Measurements from ENCODE around the gene ALKBH2. TPM values are rescaled to one million over a fixed set of nuclear protein-coding genes. Genes with fewer than 3 reads are reported as not detected.

The ALKBH2 gene
- total RNA-seq = 12.4 and 15.8 TPM in 2 replicates

GRCh38 chr12:109093022-109093918 lies at the start of gene ALKBH2:
Gene ALKBH2 (minus strand): TSS chr12:109093472. CDS start chr12:109092786, 686 bp downstream.

DNA sequence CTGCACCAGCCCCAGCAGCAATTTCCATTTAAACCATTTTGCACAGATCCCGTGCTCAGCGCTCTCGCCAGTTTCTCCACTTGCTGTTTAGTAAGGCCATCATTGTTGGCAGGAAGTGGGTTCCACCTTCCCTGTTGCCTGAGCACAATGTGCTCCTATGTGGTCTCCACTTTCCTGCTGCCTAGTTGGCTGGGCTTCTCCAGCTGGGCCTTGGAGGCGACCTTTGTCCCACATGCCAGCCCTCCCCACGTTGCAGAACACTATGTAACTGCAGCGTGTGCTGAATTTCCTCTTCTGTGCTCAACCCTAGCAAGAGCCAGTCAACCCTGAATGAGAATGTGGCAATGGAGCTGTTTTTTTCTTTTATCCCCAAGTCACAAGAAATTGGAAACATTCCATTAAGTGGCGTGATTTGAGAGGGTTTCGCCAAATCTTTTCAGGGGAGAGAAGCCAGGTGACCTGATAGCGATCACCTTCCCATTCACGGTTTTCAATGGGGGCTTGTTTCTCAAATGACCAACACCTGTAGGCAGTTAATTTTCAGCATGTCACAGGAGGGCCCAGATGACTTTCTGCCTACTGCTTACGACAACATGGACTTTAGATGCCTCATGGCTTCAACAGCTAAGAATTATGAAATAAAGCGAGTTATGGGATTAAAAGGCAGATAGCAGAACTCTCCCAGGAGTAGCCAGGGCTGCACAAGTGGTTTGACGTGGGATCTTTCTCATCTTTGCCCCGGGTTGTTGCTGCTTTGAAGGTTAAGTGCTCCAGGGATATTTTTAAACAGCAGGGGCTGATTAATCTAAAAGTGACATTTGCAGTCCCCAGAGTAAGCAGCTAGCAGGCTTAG lies 22.7 kb upstream of the ALKBH2 start, which contains the start of gene ACACB:
Gene ACACB (plus strand): TSS at position 830 of the 853 bp plus-strand sequence. CDS start 22,819 bp downstream, outside the sequence.

GRCh38 chr12:109097435-109098182 lies 4.3 kb upstream of the ALKBH2 start, which contains the start of gene UNG:
Gene UNG (plus strand): TSS chr12:109097597. CDS start chr12:109097680, 83 bp downstream.

GRCh38 chr12:109052414-109053323 lies 40.6 kb downstream of the ALKBH2 start, which contains the start of gene USP30:
Gene USP30 (plus strand): TSS chr12:109052576. CDS start chr12:109052679, 103 bp downstream.

Other genes with a start within 250 kb of the ALKBH2 start
- gene SSH1, start 235.9 kb downstream of the ALKBH2 start, total RNA-seq = 8.3 and 12.7 TPM in 2 replicates
- not detected in 2 replicates for gene DAO, start 213.4 kb downstream of the ALKBH2 start, total RNA-seq
- not detected in 2 replicates for gene SVOP, start 72.4 kb downstream of the ALKBH2 start, total RNA-seq
- 11.9 and 22.8 TPM in 2 replicates for gene USP30, start 40.9 kb downstream of the ALKBH2 start, total RNA-seq
- gene UNG, start 4.1 kb upstream of the ALKBH2 start, total RNA-seq = 18.7 and 29.2 TPM in 2 replicates
- gene ACACB, start 23.1 kb upstream of the ALKBH2 start, total RNA-seq = 0.86 and 6.0 TPM in 2 replicates
- gene FOXN4, start 215.8 kb upstream of the ALKBH2 start, total RNA-seq = not detected in 2 replicates